DND-41 (cell line): ENCODE measurements around the gene EFNA3.

Experiments used
- ATAC-seq: fragments of 200-7000 bp; cut with Tn5 transposase; 3 replicates; pipeline ENCODE4 v1.9.1; 2021; ENCODE audit warnings: low read depth; ENCODE audit not compliant: insufficient read depth
- DNase-seq: peaks from one replicate; pipeline ENCODE4 v3.0.0-alpha.2; 2020
- H2AFZ ChIP-seq: 2 replicates; pipeline ENCODE4 v1.6.0; 2012; ENCODE audit warnings: low read depth, low read length
- H3K27ac ChIP-seq: 2 replicates; pipeline ENCODE4 v1.5.1; 2012; ENCODE audit warnings: low read length, inconsistent platforms
- H3K27me3 ChIP-seq: fragments of 200-600 bp; sonication (generic); 2 replicates; pipeline ENCODE4 v1.6.0; 2012; ENCODE audit warnings: low read length, mild to moderate bottlenecking, inconsistent platforms; ENCODE audit not compliant: insufficient read depth, poor library complexity
- H3K36me3 ChIP-seq: 2 replicates; pipeline ENCODE4 v1.5.1; 2012; ENCODE audit warnings: low read length, inconsistent platforms; ENCODE audit not compliant: insufficient read depth
- H3K4me1 ChIP-seq: 2 replicates; pipeline ENCODE4 v1.5.1; 2012; ENCODE audit warnings: mild to moderate bottlenecking, low read length; ENCODE audit not compliant: insufficient read depth
- H3K4me2 ChIP-seq: 2 replicates; pipeline ENCODE4 v1.6.0; 2012; ENCODE audit warnings: mild to moderate bottlenecking, moderate library complexity, low read length, inconsistent platforms; ENCODE audit not compliant: insufficient read depth
- H3K4me3 ChIP-seq, 2 experiments: fragments of 200-600 bp in 1 of 2; shearing (Covaris generic) in 1 of 2; 2 replicates each; pipeline ENCODE4 v1.5.1; 2012 to 2016; ENCODE audit warnings: inconsistent platforms in 2 of 2, low read length in 2 of 2, mild to moderate bottlenecking in 2 of 2, low read depth in 1 of 2, moderate library complexity in 1 of 2
- H3K79me2 ChIP-seq: 2 replicates; pipeline ENCODE4 v1.6.0; 2012; ENCODE audit warnings: low read length, inconsistent platforms; ENCODE audit not compliant: insufficient read depth
- H3K9ac ChIP-seq: 2 replicates; pipeline ENCODE4 v1.6.0; 2012; ENCODE audit warnings: low read depth, mild to moderate bottlenecking, inconsistent platforms, low read length, moderate library complexity
- H3K9me3 ChIP-seq: 2 replicates; pipeline ENCODE4 v1.5.1; 2012; ENCODE audit warnings: low read length, moderate library complexity, mild to moderate bottlenecking, inconsistent platforms; ENCODE audit not compliant: insufficient read depth, severe bottlenecking
- H4K20me1 ChIP-seq: 2 replicates; pipeline ENCODE4 v1.6.0; 2012; ENCODE audit warnings: low read length; ENCODE audit not compliant: insufficient read depth
- CTCF ChIP-seq: IDR thresholded peaks from 2 replicates; pipeline ENCODE4 v1.5.1; 2012; ENCODE audit warnings: borderline replicate concordance, low read length, moderate library complexity, mild to moderate bottlenecking; ENCODE audit not compliant: poor library complexity, severe bottlenecking; ENCODE audit errors: extremely low read depth
- EZH2 ChIP-seq: IDR thresholded peaks from 3 replicates; pipeline ENCODE4 v1.6.1; 2012; ENCODE audit warnings: borderline replicate concordance, low read depth, mild to moderate bottlenecking, moderate library complexity, low read length, inconsistent platforms; ENCODE audit not compliant: severe bottlenecking

Gene EFNA3

DNA sequence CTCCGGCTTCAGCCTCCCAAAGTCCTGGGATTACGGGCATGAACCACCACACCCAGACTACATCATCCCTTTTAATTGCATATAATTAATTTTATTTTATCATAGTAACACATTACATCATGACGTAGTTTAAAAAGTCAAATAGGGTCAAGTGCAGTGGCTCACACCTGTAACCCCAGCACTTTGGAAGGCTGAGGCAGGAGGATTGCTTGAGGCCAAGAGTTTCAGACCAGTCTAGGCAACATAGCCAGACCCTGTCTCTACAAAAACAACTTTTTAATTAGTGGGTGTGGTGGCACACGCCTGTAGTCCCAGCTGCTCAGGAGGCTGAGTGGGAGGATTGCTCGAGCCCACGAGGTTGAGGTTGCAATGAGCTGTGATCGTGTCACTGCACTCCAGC, 20.7 kb downstream of the EFNA3 start:
- DNase-seq (no peak), ATAC-seq (no peak)
- Histone ChIP-seq H3K9me3 (no peaks in the 10 kb centered on the region), H3K4me3 (no peak overlapping the region), H3K27me3 (peaks cover 18% of the 10 kb centered on the region), H3K27ac (no peak overlapping the region), H3K36me3 (no peaks in the 10 kb centered on the region), H4K20me1 (no peaks in the 10 kb centered on the region), H3K4me2 (no peak overlapping the region), H3K9ac (no peak overlapping the region), H3K4me1 (no peaks in the 10 kb centered on the region), H3K79me2 (no peaks in the 10 kb centered on the region), H2AFZ (no peak overlapping the region)
- TF ChIP-seq EZH2, result no peak
- no peak for TF ChIP-seq CTCF

- Histone ChIP-seq H3K36me3 (no peaks in the 10 kb centered on the region), H3K4me3 (no peak overlapping the region), H3K9me3 (no peaks in the 10 kb centered on the region), H3K27me3 (peaks cover 10% of the 10 kb centered on the region), H3K79me2 (no peaks in the 10 kb centered on the region), H3K27ac (no peak overlapping the region), H2AFZ (no peak overlapping the region), H3K4me2 (no peak overlapping the region), H4K20me1 (no peaks in the 10 kb centered on the region), H3K9ac (no peak overlapping the region), H3K4me1 (no peaks in the 10 kb centered on the region)
- no peak for DNase-seq
- ATAC-seq, result no peak
- TF ChIP-seq CTCF, result no peak
- no peak for TF ChIP-seq EZH2
Observed at GRCh38 chr1:155103325-155103724, 24.7 kb downstream of the EFNA3 start.

DNA sequence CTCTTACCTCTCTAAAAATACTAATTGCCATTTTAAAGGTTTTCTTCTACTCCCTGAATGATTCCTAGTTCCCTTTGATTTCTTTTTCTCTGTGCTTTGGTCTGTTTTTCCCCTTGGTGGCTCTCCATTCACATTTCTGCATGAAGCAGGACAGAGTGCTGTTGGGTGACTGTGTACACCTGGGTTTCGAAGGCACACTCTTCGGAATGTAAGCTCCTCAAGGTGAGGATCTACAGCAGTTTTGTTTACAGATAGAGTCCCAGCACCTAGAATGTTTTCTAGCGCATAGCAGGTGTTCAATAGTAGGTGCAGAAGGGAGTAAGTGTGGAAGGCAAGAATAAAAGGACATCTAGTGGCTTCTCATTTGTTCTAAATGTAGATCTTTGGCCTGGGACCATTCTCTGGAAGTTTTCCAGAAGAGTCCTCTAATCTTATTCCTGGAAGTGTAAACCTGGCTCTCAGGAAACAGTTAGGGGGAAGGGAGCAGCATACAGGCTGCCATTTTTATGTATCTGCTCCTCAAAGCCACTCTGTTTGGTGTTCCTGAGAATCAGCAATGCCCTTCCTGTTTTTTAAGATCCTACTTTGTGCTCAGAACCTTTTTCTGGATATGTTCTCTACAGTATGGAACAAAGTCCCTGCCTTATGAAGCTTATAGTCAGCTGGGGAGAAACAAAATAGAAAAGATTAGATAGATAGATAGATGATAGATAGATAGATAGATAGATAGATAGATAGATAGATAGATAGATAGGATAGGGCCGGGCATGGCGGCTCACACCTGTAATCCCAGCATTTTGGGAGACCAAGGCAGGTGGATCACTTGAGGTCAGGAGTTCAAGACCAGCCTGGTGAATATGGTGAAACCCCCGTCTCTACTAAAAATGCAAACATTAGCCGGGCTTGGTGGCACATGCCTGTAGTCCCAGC, 26.2 kb downstream of the EFNA3 start:
- Histone ChIP-seq H3K79me2 (no peaks in the 10 kb centered on the region), H3K9ac (no peak overlapping the region), H3K36me3 (no peaks in the 10 kb centered on the region), H3K4me2 (no peak overlapping the region), H3K9me3 (no peaks in the 10 kb centered on the region), H3K27ac (no peak overlapping the region), H3K4me3 (no peak overlapping the region), H2AFZ (no peak overlapping the region), H3K27me3 (peaks cover 10% of the 10 kb centered on the region), H3K4me1 (no peaks in the 10 kb centered on the region), H4K20me1 (no peaks in the 10 kb centered on the region)
- DNase-seq (no peak), ATAC-seq (no peak)
- TF ChIP-seq EZH2 (no peak), CTCF (no peak)

- Histone ChIP-seq H3K27me3 (peaks cover 10% of the 10 kb centered on the region), H3K4me2 (no peak overlapping the region), H3K4me3 (no peak overlapping the region), H3K36me3 (no peaks in the 10 kb centered on the region), H4K20me1 (no peaks in the 10 kb centered on the region), H3K27ac (no peak overlapping the region), H3K79me2 (no peaks in the 10 kb centered on the region), H3K4me1 (no peaks in the 10 kb centered on the region), H3K9me3 (no peaks in the 10 kb centered on the region), H3K9ac (no peak overlapping the region), H2AFZ (no peak overlapping the region)
- no peak for TF ChIP-seq CTCF
- TF ChIP-seq EZH2, result no peak
- ATAC-seq, result no peak
- DNase-seq, result no peak
Observed at GRCh38 chr1:155105604-155106011, 27.0 kb downstream of the EFNA3 start.
